Thyroid gland (tissue), 4 donors: ENCODE results near the gene LIX1.

ENCODE experiments used
- POLR2A ChIP-seq, 2 donors: fragments of 450-650 bp; IDR thresholded peaks; one replicate each; pipeline ENCODE4 v1.6.1; 2017; ENCODE audit warnings: antibody characterized with exemption in 2 of 2, mild to moderate bottlenecking in 2 of 2, moderate library complexity in 1 of 2
- TF ChIP-seq, protein P1 (sequence below), 6 experiments: fragments of 200-600 bp in 3 of 6; fragments of 450-650 bp in 3 of 6; sonication (generic) in 3 of 6; IDR thresholded peaks; one replicate each; pipeline ENCODE4 v1.5.1; 2016 to 2019; ENCODE audit warnings: antibody characterized with exemption in 6 of 6, mild to moderate bottlenecking in 2 of 6, inconsistent platforms in 1 of 6, moderate library complexity in 1 of 6

DNA sequence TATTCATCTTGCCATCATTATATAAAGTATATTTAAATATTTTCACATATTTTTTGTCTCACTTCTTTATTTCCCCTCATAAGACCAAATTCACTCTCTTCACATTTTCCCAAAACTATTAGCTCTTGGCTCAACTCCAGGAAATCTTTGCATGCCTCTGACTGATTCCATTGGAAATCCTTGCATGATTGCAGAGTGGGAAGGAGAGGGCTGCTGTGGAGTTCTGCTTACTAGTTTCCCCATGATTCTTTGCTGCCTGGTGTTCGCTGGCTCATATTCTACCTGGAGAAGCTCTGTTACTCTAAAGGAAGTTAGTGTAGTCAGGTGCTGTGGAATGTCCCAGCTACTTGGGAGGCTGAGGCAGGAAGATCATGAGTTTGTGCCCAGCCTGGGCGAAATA, 41.9 kb downstream of the LIX1 start:
- TF ChIP-seq, protein P1, sequence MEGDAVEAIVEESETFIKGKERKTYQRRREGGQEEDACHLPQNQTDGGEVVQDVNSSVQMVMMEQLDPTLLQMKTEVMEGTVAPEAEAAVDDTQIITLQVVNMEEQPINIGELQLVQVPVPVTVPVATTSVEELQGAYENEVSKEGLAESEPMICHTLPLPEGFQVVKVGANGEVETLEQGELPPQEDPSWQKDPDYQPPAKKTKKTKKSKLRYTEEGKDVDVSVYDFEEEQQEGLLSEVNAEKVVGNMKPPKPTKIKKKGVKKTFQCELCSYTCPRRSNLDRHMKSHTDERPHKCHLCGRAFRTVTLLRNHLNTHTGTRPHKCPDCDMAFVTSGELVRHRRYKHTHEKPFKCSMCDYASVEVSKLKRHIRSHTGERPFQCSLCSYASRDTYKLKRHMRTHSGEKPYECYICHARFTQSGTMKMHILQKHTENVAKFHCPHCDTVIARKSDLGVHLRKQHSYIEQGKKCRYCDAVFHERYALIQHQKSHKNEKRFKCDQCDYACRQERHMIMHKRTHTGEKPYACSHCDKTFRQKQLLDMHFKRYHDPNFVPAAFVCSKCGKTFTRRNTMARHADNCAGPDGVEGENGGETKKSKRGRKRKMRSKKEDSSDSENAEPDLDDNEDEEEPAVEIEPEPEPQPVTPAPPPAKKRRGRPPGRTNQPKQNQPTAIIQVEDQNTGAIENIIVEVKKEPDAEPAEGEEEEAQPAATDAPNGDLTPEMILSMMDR (IDR thresholded peaks at IDR 0.05), result no peak
- TF ChIP-seq POLR2A (IDR thresholded peaks at IDR 0.05), result no peak
